ENCODE measurements around the gene ZNF618.

ZNF618 gene

DNA sequence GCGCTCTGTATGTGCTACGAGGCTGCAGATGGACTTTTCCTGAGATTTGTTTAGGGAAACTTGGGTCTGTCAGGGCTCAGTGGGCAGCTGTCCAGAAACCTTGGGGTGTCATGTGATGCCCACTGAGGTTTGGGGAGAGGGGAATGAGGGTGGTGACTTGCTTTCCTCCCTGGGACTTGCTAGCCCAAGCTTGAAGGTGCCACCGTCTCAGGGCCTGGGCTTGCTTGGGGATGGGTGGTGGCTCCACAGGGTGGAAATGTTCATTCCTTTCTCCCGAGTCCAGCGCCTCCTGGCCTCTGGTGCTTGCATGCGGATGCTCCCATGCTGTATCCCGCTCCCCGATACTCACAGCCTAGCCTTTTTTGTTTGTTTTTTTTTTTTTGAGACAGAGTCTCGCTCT, 33.3 kb downstream of the ZNF618 start:
- TF ChIP-seq, protein P1, sequence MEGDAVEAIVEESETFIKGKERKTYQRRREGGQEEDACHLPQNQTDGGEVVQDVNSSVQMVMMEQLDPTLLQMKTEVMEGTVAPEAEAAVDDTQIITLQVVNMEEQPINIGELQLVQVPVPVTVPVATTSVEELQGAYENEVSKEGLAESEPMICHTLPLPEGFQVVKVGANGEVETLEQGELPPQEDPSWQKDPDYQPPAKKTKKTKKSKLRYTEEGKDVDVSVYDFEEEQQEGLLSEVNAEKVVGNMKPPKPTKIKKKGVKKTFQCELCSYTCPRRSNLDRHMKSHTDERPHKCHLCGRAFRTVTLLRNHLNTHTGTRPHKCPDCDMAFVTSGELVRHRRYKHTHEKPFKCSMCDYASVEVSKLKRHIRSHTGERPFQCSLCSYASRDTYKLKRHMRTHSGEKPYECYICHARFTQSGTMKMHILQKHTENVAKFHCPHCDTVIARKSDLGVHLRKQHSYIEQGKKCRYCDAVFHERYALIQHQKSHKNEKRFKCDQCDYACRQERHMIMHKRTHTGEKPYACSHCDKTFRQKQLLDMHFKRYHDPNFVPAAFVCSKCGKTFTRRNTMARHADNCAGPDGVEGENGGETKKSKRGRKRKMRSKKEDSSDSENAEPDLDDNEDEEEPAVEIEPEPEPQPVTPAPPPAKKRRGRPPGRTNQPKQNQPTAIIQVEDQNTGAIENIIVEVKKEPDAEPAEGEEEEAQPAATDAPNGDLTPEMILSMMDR (IDR thresholded peaks at IDR 0.05; ENCODE audit: insufficient read depth, low read depth, low read length, missing control alignments): no peak
- no peak for DNase-seq (ENCODE audit: low read depth)
- no peak overlapping the region for H3K4me3 ChIP-seq (ENCODE audit: low read length)

DNA sequence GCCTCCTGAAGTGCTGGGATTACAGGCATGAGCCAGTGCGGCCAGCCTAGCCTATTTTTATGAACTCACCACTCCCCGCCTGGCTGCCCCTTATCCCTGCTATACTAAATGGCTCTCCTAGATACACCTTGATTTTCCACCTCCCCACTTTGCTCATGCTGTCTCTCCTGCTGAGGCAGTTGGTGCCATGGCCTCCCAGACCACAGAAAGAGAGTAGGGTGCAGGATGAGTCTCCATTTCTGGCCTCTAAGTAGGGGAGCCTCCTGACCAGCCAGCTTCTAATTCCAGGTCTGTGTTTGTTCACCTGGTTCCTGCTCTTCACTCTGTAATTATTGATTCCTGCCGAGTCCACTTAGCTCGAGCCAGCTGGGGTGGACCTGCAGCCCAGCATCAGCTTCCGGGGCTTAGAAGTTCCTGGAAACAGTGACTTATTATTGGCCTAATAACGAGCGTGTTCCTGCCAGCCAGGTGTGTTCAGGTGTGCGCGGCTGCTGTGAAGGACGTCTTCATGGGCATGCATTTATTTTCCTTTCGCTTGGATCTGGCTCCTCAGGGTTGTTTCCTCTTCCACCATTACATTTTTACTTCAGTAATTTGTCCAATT, 34.0 kb downstream of the ZNF618 start:
- no peak for DNase-seq (ENCODE audit: low read depth)
- TF ChIP-seq, protein P1 (IDR thresholded peaks at IDR 0.05; ENCODE audit: insufficient read depth, low read depth, low read length, missing control alignments): no peak
- no peak overlapping the region for H3K4me3 ChIP-seq (ENCODE audit: low read length)

- TF ChIP-seq, protein P1 (IDR thresholded peaks at IDR 0.05; ENCODE audit: insufficient read depth, low read depth, low read length, missing control alignments): no peak
- no peak overlapping the region for H3K4me3 ChIP-seq (ENCODE audit: low read length)
- peak; percentile 34 for DNase-seq (ENCODE audit: low read depth)
Measured at GRCh38 chr9:113911850-113912557, 35.9 kb downstream of the ZNF618 start.

GRCh38 chr9:113912816-113913215, 36.7 kb downstream of the ZNF618 start:
- TF ChIP-seq, protein P1 (IDR thresholded peaks at IDR 0.05; ENCODE audit: insufficient read depth, low read depth, low read length, missing control alignments): no peak
- no peak overlapping the region for H3K4me3 ChIP-seq (ENCODE audit: low read length)
- no peak for DNase-seq (ENCODE audit: low read depth)

DNA sequence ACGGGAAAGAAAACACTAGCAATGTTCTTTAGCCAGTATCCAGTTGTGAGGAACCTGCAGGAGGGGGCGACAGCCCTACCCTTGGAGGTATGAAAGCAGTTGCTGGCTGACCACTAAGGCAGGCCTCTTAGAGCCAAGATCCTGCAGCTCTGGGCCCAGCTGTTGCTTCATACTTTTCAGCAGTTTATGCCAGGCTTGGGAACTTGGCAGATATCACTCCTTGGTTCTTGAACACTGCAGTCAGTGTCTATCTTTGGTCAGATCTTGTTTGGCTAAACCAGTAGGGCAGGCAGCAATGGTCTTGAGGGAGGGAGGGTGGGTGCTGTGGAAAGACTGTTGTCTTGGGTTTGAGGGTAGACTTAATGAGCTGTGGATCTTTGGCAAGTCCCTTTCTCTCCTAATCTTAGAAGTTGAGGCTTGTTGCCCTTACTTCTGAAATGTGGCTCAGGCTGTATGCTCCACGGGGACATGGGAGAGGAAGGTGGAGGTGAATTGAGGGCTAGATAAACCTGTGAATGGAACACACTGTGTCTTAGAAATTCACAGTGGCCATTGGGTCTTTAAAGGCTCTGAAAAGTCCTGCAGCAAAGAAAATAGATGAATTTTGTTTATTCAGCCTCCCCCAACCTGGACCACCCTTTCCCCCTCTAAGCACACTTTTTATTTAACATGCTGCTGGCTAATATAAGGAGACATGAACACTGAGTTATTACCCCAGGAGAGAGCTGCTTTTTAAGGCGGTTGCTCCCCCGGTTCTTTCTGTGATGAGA, 37.5 kb downstream of the ZNF618 start:
- TF ChIP-seq, protein P1 (IDR thresholded peaks at IDR 0.05; ENCODE audit: insufficient read depth, low read depth, low read length, missing control alignments): no peak
- no peak for DNase-seq (ENCODE audit: low read depth)
- no peak overlapping the region for H3K4me3 ChIP-seq (ENCODE audit: low read length)

DNA sequence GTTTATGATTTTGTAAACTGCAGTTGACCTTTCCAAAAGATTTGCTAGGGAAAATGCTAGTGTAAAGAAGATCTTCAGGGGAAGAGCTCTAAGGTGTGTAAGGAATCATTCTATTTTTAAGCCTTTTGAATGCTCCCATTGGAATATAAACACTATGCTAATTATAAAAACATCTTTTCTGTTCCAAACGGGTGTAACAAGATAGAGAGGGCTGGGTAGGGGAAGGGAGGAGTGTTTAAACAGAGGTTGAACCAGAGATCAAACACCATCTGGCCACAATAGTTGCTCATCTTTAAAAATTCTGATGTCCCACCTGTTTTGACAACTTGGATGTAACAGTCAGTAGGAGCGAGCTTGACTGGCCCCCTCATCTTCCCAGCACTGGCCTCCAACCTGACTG, 38.4 kb downstream of the ZNF618 start:
- no peak for DNase-seq (ENCODE audit: low read depth)
- TF ChIP-seq, protein P1 (IDR thresholded peaks at IDR 0.05; ENCODE audit: insufficient read depth, low read depth, low read length, missing control alignments): no peak
- H3K4me3 ChIP-seq (ENCODE audit: low read length): no peak overlapping the region

Measured in epithelial cell of esophagus (primary cell).